H1 (cell line): ENCODE results near the gene OMA1. TPM values are rescaled to one million over a fixed set of nuclear protein-coding genes. Genes with fewer than 3 reads are reported as not detected.

Source experiments
- CTCF ChIA-PET: fragments of 300-600 bp; sonication (Branson Sonifier 250); formaldehyde crosslinking; loops from one replicate; lab custom pipeline; 2021; ENCODE audit not compliant: partially characterized antibody; lab: Charles Lee
- POLR2A ChIA-PET: fragments of 300-600 bp; sonication (Branson Sonifier 250); formaldehyde crosslinking; loops from one replicate; lab custom pipeline; 2021; ENCODE audit warnings: inconsistent platforms; ENCODE audit not compliant: partially characterized antibody; lab: Charles Lee
- DNase-seq, 2 experiments: peaks; one replicate each; pipeline versions ENCODE4 v3.0.0 to v3.0.0-alpha.2; 2010 to 2022; ENCODE audit warnings: low spot score in 2 of 2, low read depth in 1 of 2, mixed read lengths in 1 of 2
- FAIRE-seq: peaks from 2 replicates; lab custom pipeline; 2011; peaks lifted over from hg19 to GRCh38; lab: Jason Lieb, UNC
- H2AFZ ChIP-seq: 2 replicates; pipeline ENCODE4 v1.8.1; 2012; ENCODE audit warnings: low read length, inconsistent platforms
- H2AK5ac ChIP-seq: 2 replicates; pipeline ENCODE4 v1.6.1; 2013; ENCODE audit warnings: low read depth, low read length
- H2BK120ac ChIP-seq: replicated peaks from 2 replicates; pipeline ENCODE3; 2013; ENCODE audit warnings: low read depth, low read length, inconsistent platforms
- H2BK12ac ChIP-seq: 2 replicates; pipeline ENCODE4 v1.6.1; 2013; ENCODE audit warnings: low read depth, low read length
- H2BK15ac ChIP-seq: 2 replicates; pipeline ENCODE4 v1.6.1; 2013; ENCODE audit warnings: low read length
- H2BK20ac ChIP-seq: 2 replicates; pipeline ENCODE4 v1.6.1; 2013; ENCODE audit warnings: low read length
- H2BK5ac ChIP-seq: 2 replicates; pipeline ENCODE4 v1.6.1; 2013; ENCODE audit warnings: low read depth, low read length
- H3K14ac ChIP-seq: 2 replicates; pipeline ENCODE4 v1.6.1; 2013; ENCODE audit warnings: inconsistent platforms; ENCODE audit not compliant: insufficient read length
- H3K18ac ChIP-seq: 2 replicates; pipeline ENCODE4 v1.6.1; 2013; ENCODE audit warnings: low read length; ENCODE audit errors: extremely low read depth
- H3K23ac ChIP-seq: 2 replicates; pipeline ENCODE4 v1.6.1; 2013; ENCODE audit warnings: inconsistent platforms; ENCODE audit not compliant: insufficient read length
- H3K23me2 ChIP-seq: 2 replicates; pipeline ENCODE4 v1.6.1; 2013; ENCODE audit warnings: low read depth, low read length
- H3K27ac ChIP-seq: 2 replicates; pipeline ENCODE4 v1.6.1; 2011; ENCODE audit warnings: low read depth, low read length, inconsistent platforms
- H3K27me3 ChIP-seq, 4 experiments: replicated peaks in 1 of 4; 1 replicate in 1 of 4; 2 replicates in 3 of 4; pipeline versions ENCODE4 v1.6.1 to v1.8.1; 2011 to 2013; ENCODE audit warnings: low read length in 3 of 4, mild to moderate bottlenecking in 3 of 4, inconsistent platforms in 2 of 4, mixed read lengths in 2 of 4, moderate library complexity in 1 of 4; ENCODE audit not compliant: control insufficient read depth in 3 of 4, insufficient read depth in 3 of 4; ENCODE audit errors: extremely low read depth in 1 of 4
- H3K36me3 ChIP-seq, 4 experiments: 2 replicates each; pipeline versions ENCODE4 v1.6.1 to v1.8.1; 2011 to 2013; ENCODE audit warnings: mild to moderate bottlenecking in 4 of 4, low read length in 3 of 4, moderate library complexity in 2 of 4, control low read depth in 1 of 4, inconsistent platforms in 1 of 4; ENCODE audit not compliant: insufficient read depth in 4 of 4, control insufficient read depth in 2 of 4
- H3K4ac ChIP-seq: replicated peaks from 2 replicates; pipeline ENCODE3; 2013; ENCODE audit warnings: low read length, low read depth, mixed read lengths, inconsistent platforms; ENCODE audit not compliant: insufficient read length
- H3K4me1 ChIP-seq, 4 experiments: replicated peaks in 1 of 4; 1 replicate in 1 of 4; 2 replicates in 3 of 4; pipeline versions ENCODE4 v1.6.1 to v1.8.1; 2011 to 2013; ENCODE audit warnings: low read length in 3 of 4, inconsistent platforms in 2 of 4, mixed read lengths in 1 of 4; ENCODE audit not compliant: insufficient read depth in 4 of 4, control insufficient read depth in 3 of 4
- H3K4me2 ChIP-seq, 2 experiments: 2 replicates each; pipeline versions ENCODE4 v1.6.1 to v1.8.1; 2011 to 2013; ENCODE audit warnings: low read depth in 2 of 2, low read length in 2 of 2, control low read depth in 1 of 2, inconsistent platforms in 1 of 2, mild to moderate bottlenecking in 1 of 2; ENCODE audit not compliant: insufficient read depth in 1 of 2
- H3K4me3 ChIP-seq, 4 experiments: fragments of 200-600, 300-600 bp in 1 of 4; sonication (generic), shearing (Covaris generic), sonication (Bioruptor Twin) in 1 of 4; 2 replicates each; pipeline versions ENCODE4 v1.5.1 to v1.8.1; 2011 to 2016; ENCODE audit warnings: low read length in 4 of 4, low read depth in 3 of 4, control low read depth in 2 of 4, inconsistent platforms in 2 of 4, mild to moderate bottlenecking in 2 of 4, mixed read lengths in 1 of 4, moderate library complexity in 1 of 4; ENCODE audit not compliant: insufficient read depth in 2 of 4; ENCODE audit errors: extremely low read depth in 1 of 4
- H3K56ac ChIP-seq: replicated peaks from 2 replicates; pipeline ENCODE3; 2013; ENCODE audit warnings: low read depth, mild to moderate bottlenecking, mixed read lengths, low read length, inconsistent platforms; ENCODE audit not compliant: insufficient read length
- H3K79me1 ChIP-seq: 2 replicates; pipeline ENCODE4 v1.6.1; 2013; ENCODE audit warnings: low read depth, low read length, control low read depth
- H3K79me2 ChIP-seq, 2 experiments: 2 replicates each; pipeline versions ENCODE4 v1.6.1 to v1.8.1; 2012 to 2013; ENCODE audit warnings: low read length in 2 of 2, mild to moderate bottlenecking in 2 of 2, inconsistent platforms in 1 of 2; ENCODE audit not compliant: insufficient read depth in 2 of 2, control insufficient read depth in 1 of 2
- H3K9ac ChIP-seq, 4 experiments: replicated peaks in 1 of 4; 1 replicate in 1 of 4; 2 replicates in 3 of 4; pipeline versions ENCODE4 v1.6.1 to v1.8.1; 2011 to 2013; ENCODE audit warnings: low read depth in 3 of 4, low read length in 3 of 4, control low read depth in 2 of 4, mild to moderate bottlenecking in 2 of 4, moderate library complexity in 2 of 4, inconsistent platforms in 1 of 4; ENCODE audit errors: extremely low read depth in 1 of 4
- H3K9me3 ChIP-seq, 2 experiments: 2 replicates each; pipeline versions ENCODE4 v1.6.1 to v1.8.1; 2012 to 2013; ENCODE audit warnings: mild to moderate bottlenecking in 2 of 2, moderate library complexity in 2 of 2, control low read depth in 1 of 2, inconsistent platforms in 1 of 2, low read depth in 1 of 2, low read length in 1 of 2, mixed read lengths in 1 of 2; ENCODE audit not compliant: insufficient read depth in 2 of 2
- H4K20me1 ChIP-seq, 2 experiments: replicated peaks in 1 of 2; 2 replicates each; pipeline versions ENCODE3 to v1.8.1; 2011 to 2013; ENCODE audit warnings: inconsistent platforms in 2 of 2, low read length in 2 of 2, mild to moderate bottlenecking in 1 of 2; ENCODE audit not compliant: insufficient read depth in 2 of 2, control insufficient read depth in 1 of 2
- H4K5ac ChIP-seq: 2 replicates; pipeline ENCODE4 v1.6.1; 2013; ENCODE audit warnings: low read length, low read depth, mixed read lengths, inconsistent platforms; ENCODE audit not compliant: insufficient read length
- H4K8ac ChIP-seq: 2 replicates; pipeline ENCODE4 v1.8.0; 2013; ENCODE audit warnings: mild to moderate bottlenecking, moderate library complexity, low read length, inconsistent platforms; ENCODE audit not compliant: insufficient read depth; ENCODE audit errors: extremely low read depth
- H4K91ac ChIP-seq: replicated peaks from 2 replicates; pipeline ENCODE3; 2013; ENCODE audit warnings: low read length, mixed read lengths, inconsistent platforms; ENCODE audit not compliant: insufficient read length
- KDM1A ChIP-seq: fragments of 200-600, 300-600 bp; sonication (generic); IDR thresholded peaks from 2 replicates; pipeline ENCODE4 v1.7.1; 2016; ENCODE audit warnings: mild to moderate bottlenecking, low read length, borderline replicate concordance
- SIRT6 ChIP-seq: IDR thresholded peaks from one replicate; pipeline ENCODE4 v1.7.1; 2012; ENCODE audit warnings: low read length, inconsistent platforms
- SP2 ChIP-seq: IDR thresholded peaks from 2 replicates; pipeline ENCODE4 v1.6.1; 2012; ENCODE audit warnings: mild to moderate bottlenecking, low read length, inconsistent platforms
- WGBS, 2 experiments: shearing (Covaris generic) in 1 of 2; methylation state at CpG; one replicate each; pipeline versions ENCODE4 v1.1.6 to v1.1.7; 2013 to 2015; ENCODE audit warnings: low lambda C conversion rate in 2 of 2, mixed read lengths in 2 of 2, inconsistent platforms in 1 of 2, low coverage in 1 of 2, missing lambda C conversion rate in 1 of 2; ENCODE audit not compliant: insufficient replicate concordance in 2 of 2, insufficient coverage in 1 of 2, insufficient read length in 1 of 2; ENCODE audit errors: extremely low coverage in 1 of 2, missing lambda C conversion rate in 1 of 2; 5-methylcytosine and 5-hydroxymethylcytosine counted together
- polyA plus RNA-seq, 7 experiments: library from polyadenylated mRNA; depleted of rRNA in 3 of 7; stranded (reverse) in 5 of 7; unstranded in 2 of 7; fragments of >200 nt in 5 of 7; fragments of 200-250 nt in 2 of 7; gene quantifications; 1 replicate in 5 of 7; 2 replicates in 1 of 7; 4 replicates in 1 of 7; pipeline versions ENCODE4 v1.2.1 to v1.2.3, GENCODE V29; 2011 to 2013; ENCODE audit warnings: missing spikeins in 2 of 7, mixed read lengths in 2 of 7
- total RNA-seq: library from RNA; stranded (reverse); fragmentation: NEBNext Ultra II Directional; extraction: Animal tissue kit (Norgen Biotek cat#: 25700); gene quantifications from 2 replicates; pipeline ENCODE4 v1.2.1, GENCODE V29; 2021
- TF ChIP-seq, protein P1 (sequence below): IDR thresholded peaks from 2 replicates; pipeline ENCODE4 v1.6.1; 2012; ENCODE audit warnings: inconsistent platforms

OMA1 gene
- total and polyA plus RNA-seq, 2 of the 8 experiments (the other 6 are each of a cell fraction or from before 2014, with no cell fraction given), result 7.7 to 11.7 TPM

DNA sequence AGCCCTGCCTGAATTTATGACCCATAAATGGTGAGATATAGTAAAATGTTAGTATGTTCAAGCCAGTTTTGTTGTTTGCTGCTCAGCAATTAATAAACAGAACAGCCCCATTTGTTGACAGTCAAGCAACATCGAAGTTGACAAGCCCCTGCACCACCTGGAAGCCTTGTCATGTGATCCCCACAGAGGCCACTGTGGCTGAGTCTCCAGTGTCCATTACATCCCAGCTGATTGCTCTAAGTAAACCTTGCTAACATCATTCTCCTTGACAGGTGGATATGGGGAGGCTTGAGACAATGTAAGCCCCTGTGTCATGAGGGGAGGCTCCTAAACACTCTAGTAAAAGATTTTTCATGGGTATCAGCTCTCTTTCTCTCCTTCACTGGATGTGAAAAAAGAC, 48.0 kb upstream of the OMA1 start:
- H4K20me1 ChIP-seq, result no peaks in the 10 kb centered on the region
- POLR2A ChIA-PET, result no interaction called here

More for the DNA sequence above, 48.0 kb upstream of the OMA1 start:
- Histone ChIP-seq H2BK12ac (no peak overlapping the region), H3K9me3 (no peaks in the 10 kb centered on the region), H3K56ac (no peak overlapping the region), H3K9ac (no peak overlapping the region), H3K79me2 (no peaks in the 10 kb centered on the region), H3K4me2 (no peak overlapping the region), H3K18ac (no peak overlapping the region), H3K27ac (no peak overlapping the region), H3K27me3 (no peaks in the 10 kb centered on the region; a peak in 1 of 7 replicates), H2BK5ac (no peak overlapping the region), H3K4ac (no peak overlapping the region), H2BK120ac (no peak overlapping the region), H4K91ac (no peak overlapping the region), H4K5ac (no peak overlapping the region), H4K8ac (no peak overlapping the region), H3K36me3 (no peaks in the 10 kb centered on the region), H2AK5ac (no peak overlapping the region), H2BK15ac (no peak overlapping the region), H3K14ac (no peak overlapping the region), H3K23me2 (no peaks in the 10 kb centered on the region), H2BK20ac (no peak overlapping the region), H2AFZ (no peak overlapping the region), H3K23ac (no peak overlapping the region), H3K4me1 (no peaks in the 10 kb centered on the region), H3K4me3 (no peak overlapping the region), H3K79me1 (no peaks in the 10 kb centered on the region)
- DNase-seq (no peak), FAIRE-seq (no peak)
- 89% methylated on average over 1 of the region's 1 CpG; no CpG with 5 or more reads in 1 of the 2 experiments for WGBS, 2 experiments
- TF ChIP-seq KDM1A, result no peak
- TF ChIP-seq, protein P1, sequence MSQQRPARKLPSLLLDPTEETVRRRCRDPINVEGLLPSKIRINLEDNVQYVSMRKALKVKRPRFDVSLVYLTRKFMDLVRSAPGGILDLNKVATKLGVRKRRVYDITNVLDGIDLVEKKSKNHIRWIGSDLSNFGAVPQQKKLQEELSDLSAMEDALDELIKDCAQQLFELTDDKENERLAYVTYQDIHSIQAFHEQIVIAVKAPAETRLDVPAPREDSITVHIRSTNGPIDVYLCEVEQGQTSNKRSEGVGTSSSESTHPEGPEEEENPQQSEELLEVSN, result no peak
- TF ChIP-seq SP2, result no peak
- TF ChIP-seq SIRT6, result no peak
- CTCF ChIA-PET, result interaction anchor here (1.2 to 1.3 kb wide), 2 partner anchors 15 to 58 kb away, joined by 3 to 4 read pairs; no protein-coding TSS in a partner anchor
